HG03060 (cell line): ENCODE measurements around the gene KLHL26.

ENCODE experiments used
- ATAC-seq: cut with Tn5 transposase; IDR thresholded peaks from one replicate; pipeline ENCODE4 v1.9.1; 2021; ENCODE audit warnings: low read depth, moderate number of reproducible peaks; ENCODE audit not compliant: unreplicated experiment

Gene KLHL26

DNA sequence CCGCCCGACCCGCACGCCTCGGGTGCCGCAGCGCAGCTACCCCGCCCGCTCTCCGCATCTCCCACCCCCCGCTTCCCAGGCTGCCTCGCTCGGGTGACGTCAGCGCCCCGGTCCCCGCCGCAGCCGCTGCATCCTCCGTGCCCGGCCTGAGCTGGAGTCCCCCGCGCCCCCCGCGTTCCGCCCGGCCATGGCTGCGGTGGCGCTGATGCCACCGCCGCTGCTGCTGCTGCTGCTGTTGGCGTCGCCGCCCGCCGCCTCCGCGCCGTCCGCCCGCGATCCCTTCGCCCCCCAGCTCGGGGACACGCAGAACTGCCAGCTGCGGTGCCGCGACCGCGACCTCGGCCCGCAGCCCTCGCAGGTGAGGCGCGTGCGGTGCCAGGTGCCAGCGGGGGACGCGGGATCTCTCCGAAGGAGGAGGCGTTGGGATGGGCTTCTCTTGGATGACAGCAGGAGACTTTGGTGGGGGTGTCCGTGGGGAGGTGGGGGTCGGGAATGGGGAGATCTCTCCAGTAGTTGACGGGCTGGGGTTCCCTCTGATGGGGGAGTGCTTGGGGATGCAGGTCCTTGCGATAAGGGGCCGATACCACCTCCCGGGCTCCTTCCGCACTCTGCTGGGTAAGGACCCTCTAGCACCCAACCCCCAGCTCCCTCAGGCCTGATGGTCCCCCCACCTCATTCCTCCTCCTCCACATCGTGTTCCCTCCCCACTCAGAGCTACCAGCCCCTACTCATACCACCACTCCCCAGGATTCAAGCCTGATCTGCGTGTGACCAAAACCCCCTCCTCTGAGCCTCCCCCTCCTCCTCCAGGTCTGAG is 23.8 kb upstream of the KLHL26 start, which contains the start of gene TMEM59L:
TSS of gene TMEM59L (plus strand) at position 99 of the 817 bp plus-strand sequence. CDS start at position 188, 89 bp downstream.
- no peak for ATAC-seq

DNA sequence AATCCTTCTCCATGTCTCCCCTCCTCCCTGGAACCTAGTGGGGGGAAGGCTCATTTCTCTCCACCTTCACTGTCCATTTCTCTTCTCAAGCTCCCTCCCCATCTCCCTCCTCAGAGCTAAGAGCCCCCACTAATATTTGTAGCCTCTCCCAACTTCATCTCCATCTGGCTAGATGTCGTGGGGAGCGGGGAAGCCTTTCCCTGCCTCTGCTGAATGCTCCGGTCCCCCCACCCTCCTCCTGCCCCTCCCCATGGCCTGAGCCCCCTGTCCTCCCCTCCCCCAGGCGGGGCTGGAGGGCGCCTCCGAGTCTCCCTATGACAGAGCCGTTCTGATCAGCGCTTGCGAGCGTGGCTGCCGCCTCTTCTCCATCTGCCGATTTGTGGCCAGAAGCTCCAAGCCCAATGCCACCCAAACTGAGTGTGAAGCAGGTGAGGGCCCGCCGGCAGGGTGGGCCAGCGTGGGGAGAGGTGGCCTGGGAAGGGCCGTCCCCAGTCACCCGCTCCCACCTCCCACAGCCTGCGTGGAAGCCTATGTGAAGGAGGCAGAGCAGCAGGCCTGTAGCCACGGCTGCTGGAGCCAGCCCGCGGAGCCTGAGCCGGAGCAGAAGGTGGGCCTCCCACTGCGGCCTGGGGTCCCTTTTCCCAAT is 23.1 kb upstream of the KLHL26 start:
- ATAC-seq, result no peak

- ATAC-seq, result no peak
Measured at GRCh38 chr19:18616023-18616422, 20.8 kb upstream of the KLHL26 start.

- ATAC-seq, result no peak
Measured at GRCh38 chr19:18617562-18617961, 19.3 kb upstream of the KLHL26 start.

GRCh38 chr19:18618236-18618635 is 18.6 kb upstream of the KLHL26 start:
- no peak for ATAC-seq

- no peak for ATAC-seq
Measured at GRCh38 chr19:18620311-18620710, 16.5 kb upstream of the KLHL26 start.

GRCh38 chr19:18620902-18621301 is 15.9 kb upstream of the KLHL26 start:
- no peak for ATAC-seq

DNA sequence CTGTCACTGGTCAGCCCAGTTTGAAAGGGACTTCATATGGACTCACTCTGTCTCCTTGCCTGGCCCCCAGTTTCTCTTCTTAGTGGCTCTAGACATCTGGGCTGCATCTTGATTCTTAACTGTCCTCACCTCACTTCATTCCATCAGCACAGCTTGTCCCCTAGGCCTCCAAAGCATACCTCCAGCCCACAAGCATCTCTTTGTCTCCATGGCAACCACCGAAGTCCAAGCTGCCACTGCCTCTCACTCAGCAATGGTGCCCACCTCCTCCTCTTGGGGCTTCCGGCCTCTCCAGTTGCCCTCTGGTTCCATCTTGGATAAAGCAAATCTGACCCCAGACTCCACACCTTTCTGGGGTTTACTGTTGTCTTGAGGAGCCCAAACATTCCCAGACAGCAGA is 9.9 kb upstream of the KLHL26 start:
- no peak for ATAC-seq

GRCh38 chr19:18629166-18630088 is 7.4 kb upstream of the KLHL26 start:
- ATAC-seq, result no peak

- ATAC-seq, result no peak
Measured at GRCh38 chr19:18633321-18633720, 3.5 kb upstream of the KLHL26 start.

DNA sequence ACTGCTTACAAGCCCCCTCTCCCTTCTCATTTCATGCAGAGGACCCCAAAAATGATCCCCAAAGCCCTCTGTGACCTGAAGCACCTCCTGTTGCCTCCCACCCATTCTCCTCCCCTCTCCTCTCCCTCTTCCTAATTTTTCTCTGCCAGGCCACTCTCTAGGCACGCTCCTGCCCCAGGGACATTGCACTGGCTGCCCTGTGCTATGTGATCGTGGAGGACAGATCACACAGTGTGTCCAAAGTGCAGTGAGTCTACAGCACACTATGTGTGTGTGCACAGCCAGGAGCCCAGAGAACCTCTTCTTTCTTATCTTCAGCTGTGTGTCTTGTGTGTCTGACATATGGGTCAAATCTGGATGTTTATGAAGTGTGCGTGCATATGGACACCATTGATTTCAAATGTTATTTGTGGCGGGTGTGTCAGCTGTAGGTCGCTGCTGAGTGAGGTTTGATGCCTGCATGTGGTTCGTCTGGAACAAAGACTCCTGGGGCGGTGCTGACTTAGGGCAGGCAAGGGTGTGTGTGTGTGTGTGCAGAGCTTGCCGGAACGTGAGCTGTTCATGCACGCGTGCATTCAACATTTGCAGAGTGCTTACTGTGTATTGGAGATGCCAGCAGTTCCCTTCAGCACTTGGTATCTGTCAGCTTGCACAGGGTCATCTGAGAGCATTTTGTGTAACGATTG is 2.1 kb upstream of the KLHL26 start:
- no peak for ATAC-seq

GRCh38 chr19:18635831-18636182 is 1.0 kb upstream of the KLHL26 start:
- ATAC-seq, result no peak

DNA sequence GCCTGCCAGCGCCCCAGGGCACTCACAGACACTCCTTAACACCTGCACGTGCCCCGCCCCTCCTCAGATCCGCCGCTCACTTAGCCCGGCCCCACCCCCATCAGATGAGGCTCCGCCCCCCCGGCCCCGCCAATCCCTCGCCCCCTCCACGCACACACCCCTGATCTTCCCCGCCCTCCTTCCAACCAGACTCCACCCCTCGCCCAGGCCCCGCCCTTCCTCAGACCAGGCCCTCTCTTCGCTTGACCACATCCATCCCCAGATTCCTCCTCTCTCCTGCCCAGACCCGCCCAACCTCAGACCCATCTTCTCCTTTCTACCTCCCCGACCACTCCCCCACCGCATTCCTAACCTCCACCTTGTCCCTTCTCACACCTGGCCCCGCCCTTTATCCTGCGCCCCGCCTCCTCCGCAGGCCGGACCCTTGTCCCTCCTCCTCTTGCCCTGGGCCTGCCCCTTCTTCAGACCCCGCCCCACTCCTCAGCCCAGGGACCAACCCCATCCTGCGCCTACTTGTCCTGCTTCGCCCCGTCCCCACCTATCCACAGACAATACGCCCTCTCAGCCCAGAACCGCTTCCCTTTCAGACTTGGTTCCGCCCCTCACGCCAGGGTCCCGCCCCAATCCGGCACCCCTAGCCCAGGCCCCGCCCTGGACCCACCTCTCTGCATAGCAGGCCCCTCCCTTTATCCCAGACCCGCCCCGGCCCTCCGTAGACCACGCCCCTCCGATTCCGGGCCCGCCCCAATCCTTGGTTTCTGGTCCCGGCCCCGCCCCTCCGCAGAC is 452 bp upstream of the KLHL26 start:
- peak; percentile 66 for ATAC-seq

- no peak for ATAC-seq
Measured at GRCh38 chr19:18637673-18638630, 1.1 kb downstream of the KLHL26 start.

DNA sequence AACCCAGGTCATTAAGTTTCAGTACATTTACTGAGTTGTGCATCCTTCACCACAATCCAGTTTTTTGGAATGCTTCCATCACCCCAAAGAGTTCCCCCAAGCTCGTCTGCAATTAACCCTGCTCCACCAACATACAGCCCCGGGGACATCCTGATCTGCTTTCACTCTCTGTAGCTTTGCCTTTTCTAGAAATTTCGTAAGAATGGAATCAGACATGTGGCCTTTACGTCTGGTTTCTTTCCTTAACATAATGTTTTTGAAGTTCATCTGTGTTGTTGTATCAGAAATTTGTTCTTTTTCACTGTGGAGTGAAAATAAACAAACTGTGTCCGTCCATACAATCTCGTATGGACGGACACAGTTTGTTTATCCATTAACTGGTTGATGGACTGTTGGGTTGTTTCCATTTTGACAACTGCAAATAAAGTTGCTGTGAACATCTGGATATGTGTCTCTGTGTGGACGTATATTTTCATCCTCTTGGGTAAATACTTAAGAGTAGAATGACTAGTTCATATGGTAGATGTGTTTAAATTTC is 2.9 kb downstream of the KLHL26 start:
- no peak for ATAC-seq

DNA sequence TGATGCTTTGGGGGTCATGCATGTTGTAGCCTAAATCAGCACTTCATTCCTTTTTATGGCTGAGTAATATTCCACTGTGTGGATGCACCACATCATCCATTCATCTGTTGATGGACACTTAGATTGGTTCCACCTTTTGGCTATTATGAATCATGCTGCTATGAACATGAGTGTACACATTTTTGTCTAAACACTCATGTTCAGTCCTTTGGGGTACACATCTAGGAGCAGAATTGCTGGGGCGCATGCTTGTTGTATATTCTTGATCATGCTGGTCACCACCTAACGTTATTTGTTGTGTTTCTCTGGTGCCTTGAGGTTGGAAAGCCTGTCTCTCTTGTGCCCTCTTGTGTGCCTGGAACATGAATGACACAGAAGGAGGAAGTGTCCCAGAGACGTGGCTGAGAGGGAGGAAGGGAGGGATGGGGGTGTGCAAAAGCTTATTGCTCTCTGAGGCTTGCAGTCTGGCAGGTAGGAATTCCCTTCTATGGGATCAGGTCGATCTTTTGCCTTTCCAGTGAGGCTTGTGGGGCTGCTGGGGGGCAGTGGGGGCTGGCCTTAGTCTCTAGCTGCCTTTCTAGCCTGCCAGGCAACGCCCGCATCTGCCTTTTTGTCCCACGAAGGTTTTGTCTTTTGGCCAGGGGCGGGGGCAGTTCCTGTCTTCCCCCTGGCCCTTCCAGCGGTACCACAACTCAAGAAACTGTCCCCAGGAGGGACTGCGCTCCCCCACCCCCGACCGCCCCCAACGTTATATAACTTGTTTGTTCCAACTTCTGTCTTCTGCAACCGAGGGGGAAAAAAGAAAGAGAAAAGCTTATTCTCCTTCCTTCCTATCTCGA is 7.6 kb downstream of the KLHL26 start:
- no peak for ATAC-seq

GRCh38 chr19:18645035-18645511 is 8.2 kb downstream of the KLHL26 start:
- no peak for ATAC-seq
